Measurements from ENCODE around the gene LSM4.

DNA sequence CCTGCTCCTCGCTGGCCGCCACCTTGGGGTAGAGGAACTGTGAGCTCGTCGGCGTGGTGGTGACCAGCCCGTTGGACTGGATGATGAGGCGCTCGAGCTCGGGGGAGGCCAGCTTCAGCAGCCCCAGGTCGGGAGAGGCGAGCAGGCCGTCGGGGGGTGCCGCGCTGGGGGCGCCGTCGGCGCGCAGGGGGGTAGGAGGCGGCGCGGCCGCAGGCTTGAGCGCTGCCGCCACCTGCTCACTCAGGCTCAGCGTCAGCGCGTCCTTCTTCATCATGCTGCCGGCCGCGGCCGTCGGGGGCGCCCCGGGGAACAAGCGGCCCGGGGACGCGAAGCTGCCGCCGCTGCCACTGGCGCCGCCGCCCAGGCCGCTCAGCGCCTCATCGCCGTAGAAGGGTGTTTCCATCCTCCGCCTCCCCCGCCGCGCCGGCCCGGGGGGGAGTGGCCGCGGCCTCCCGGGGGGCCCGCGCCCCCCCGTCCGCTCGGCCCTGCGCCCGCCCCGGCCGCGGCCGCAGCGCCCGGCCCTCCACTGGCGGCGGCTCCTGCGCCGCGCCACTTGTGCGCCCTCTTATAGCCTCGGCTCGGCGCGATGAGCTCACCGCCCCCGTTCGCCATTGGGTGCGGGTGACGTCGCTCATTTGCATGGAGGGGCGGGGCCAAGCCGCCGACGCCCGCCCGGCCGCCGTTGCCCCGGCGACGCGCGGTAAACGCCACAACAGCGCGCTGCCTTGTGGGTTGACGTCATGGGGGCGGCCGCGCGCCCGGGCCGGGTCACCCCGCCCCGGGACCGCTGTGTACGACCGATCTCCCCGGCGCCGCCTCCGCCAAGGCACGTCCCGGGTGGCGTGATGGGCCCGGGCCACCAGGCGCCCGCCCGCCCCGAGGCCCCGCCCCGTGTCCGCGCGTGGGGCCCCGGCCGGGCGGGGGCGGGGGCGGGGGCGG, 41.5 kb downstream of the LSM4 start, which contains the start of gene JUND:
- TF ChIP-seq, protein P1, sequence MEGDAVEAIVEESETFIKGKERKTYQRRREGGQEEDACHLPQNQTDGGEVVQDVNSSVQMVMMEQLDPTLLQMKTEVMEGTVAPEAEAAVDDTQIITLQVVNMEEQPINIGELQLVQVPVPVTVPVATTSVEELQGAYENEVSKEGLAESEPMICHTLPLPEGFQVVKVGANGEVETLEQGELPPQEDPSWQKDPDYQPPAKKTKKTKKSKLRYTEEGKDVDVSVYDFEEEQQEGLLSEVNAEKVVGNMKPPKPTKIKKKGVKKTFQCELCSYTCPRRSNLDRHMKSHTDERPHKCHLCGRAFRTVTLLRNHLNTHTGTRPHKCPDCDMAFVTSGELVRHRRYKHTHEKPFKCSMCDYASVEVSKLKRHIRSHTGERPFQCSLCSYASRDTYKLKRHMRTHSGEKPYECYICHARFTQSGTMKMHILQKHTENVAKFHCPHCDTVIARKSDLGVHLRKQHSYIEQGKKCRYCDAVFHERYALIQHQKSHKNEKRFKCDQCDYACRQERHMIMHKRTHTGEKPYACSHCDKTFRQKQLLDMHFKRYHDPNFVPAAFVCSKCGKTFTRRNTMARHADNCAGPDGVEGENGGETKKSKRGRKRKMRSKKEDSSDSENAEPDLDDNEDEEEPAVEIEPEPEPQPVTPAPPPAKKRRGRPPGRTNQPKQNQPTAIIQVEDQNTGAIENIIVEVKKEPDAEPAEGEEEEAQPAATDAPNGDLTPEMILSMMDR (conservative IDR thresholded peaks at IDR 0.05; ENCODE audit: low read depth in 2 of 2), result 0 out of 4 replicates have a peak, but pooled peaks of 1 of the 2 experiments have one; percentile 9
- TF ChIP-seq POLR2AphosphoS5 (IDR thresholded peaks at IDR 0.05; ENCODE audit: low read depth) (peak; percentile 78), EZH2 (IDR thresholded peaks at IDR 0.05; ENCODE audit: low read depth, unreplicated experiment) (no peak), STAT1 (IDR thresholded peaks at IDR 0.05; ENCODE audit: unreplicated experiment) (no peak), CREB1 (CRISPR knock-in tag; IDR thresholded peaks at IDR 0.05; ENCODE audit: low read depth) (peak; percentile 93)
- TF ChIP-seq, protein P2, sequence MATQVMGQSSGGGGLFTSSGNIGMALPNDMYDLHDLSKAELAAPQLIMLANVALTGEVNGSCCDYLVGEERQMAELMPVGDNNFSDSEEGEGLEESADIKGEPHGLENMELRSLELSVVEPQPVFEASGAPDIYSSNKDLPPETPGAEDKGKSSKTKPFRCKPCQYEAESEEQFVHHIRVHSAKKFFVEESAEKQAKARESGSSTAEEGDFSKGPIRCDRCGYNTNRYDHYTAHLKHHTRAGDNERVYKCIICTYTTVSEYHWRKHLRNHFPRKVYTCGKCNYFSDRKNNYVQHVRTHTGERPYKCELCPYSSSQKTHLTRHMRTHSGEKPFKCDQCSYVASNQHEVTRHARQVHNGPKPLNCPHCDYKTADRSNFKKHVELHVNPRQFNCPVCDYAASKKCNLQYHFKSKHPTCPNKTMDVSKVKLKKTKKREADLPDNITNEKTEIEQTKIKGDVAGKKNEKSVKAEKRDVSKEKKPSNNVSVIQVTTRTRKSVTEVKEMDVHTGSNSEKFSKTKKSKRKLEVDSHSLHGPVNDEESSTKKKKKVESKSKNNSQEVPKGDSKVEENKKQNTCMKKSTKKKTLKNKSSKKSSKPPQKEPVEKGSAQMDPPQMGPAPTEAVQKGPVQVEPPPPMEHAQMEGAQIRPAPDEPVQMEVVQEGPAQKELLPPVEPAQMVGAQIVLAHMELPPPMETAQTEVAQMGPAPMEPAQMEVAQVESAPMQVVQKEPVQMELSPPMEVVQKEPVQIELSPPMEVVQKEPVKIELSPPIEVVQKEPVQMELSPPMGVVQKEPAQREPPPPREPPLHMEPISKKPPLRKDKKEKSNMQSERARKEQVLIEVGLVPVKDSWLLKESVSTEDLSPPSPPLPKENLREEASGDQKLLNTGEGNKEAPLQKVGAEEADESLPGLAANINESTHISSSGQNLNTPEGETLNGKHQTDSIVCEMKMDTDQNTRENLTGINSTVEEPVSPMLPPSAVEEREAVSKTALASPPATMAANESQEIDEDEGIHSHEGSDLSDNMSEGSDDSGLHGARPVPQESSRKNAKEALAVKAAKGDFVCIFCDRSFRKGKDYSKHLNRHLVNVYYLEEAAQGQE (IDR thresholded peaks at IDR 0.05; ENCODE audit: unreplicated experiment), result no peak

Measured in GM23338 (cell line).